GM19372 (cell line): ENCODE results near the gene SV2C.

Source experiments
- ATAC-seq: cut with Tn5 transposase; IDR thresholded peaks from one replicate; pipeline ENCODE4 v1.9.1; 2021; ENCODE audit warnings: mild to moderate bottlenecking, low read depth, moderate library complexity; ENCODE audit not compliant: unreplicated experiment

The SV2C gene

GRCh38 chr5:76091351-76091750, 8.2 kb downstream of the SV2C start:
- no peak for ATAC-seq

DNA sequence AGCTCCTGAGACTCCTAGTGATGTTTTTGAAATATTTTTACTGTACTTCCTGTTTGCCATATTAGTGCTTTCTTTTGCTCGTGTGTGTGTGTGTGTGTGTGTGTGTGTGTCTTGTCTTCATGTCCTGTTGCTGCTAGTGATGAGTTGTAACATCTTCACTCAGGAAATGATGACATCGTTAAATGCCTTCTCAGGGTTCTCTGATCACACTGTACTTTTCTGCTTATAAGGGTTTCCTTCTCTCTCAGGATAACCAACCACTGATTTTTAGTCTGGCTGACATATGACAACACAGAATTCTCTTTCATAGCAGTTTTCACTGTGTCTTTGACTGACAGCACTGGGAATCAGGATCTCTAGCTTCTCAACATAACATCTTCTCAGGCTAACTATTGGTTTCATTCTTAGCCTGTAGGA, 16.1 kb downstream of the SV2C start:
- ATAC-seq = no peak

GRCh38 chr5:76099756-76100155, 16.6 kb downstream of the SV2C start:
- no peak for ATAC-seq

DNA sequence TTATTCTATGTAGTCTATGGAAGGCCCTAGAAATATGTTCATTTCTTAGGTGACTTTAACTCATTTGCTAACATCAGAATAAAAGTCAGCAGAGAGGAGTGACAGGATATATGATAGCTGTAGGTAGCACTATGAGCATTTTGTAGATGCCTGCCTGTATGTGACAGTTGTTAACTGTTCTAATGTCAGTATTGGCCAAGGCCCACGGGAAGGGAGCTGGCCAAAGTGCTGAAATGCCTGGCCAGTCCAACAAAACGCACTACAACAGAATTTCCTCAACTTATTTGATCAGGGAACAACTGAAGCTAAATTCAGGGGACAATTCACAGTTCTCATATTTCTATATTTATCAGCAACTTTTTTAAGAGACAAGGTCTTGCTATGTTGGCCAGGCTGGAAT, 20.8 kb downstream of the SV2C start:
- ATAC-seq = no peak

DNA sequence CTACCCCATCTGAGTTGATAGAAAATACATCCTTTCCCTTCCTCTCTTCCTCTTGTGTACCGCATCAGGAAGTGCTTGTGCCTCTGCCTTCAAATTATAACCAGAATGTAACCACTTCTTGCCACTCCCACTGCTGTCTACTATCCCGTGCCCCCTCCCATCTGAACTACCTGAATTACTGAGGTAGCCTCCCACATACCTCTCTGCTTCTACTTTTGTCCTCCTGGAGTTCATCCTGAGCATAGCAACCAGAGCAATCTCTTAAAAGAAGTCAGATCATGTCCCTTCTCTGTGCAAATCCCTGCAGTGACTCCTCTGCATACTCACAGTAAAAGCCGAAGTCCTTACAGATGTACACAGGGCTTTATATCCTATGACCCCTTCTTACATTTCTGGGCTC, 23.0 kb downstream of the SV2C start:
- ATAC-seq = no peak

DNA sequence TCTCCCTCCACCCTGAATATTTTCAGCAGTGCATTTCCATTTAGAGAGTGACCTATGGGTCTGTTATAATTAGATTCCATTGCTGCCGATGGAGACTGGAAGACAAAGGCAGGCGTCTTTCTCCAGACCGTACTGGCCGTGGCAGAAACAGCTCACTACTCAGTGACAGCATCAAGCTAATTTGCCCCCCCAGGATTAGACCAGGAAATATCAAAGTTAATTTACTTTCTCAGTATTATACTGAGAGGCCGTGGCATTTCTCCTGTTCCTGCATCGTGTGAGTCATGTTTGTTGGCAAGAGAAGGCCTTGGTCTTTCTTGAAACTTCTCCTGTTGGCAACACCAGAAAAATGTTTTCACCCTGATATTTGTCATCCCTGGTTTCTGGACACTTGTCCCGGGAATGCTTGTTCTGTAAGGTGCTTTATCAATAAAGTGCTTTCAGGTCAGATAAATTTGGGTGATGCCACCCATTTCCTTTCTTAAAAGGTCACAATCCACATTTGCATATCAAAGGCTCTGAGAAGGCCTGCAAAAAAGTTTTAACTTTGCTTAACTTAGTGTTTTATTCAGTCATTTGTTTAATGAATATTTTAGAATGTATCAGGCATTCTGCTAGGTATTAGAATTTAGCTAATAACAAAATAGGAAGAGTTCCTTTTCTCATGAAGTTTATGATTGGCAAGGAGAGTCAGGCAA, 28.4 kb downstream of the SV2C start:
- ATAC-seq = no peak

DNA sequence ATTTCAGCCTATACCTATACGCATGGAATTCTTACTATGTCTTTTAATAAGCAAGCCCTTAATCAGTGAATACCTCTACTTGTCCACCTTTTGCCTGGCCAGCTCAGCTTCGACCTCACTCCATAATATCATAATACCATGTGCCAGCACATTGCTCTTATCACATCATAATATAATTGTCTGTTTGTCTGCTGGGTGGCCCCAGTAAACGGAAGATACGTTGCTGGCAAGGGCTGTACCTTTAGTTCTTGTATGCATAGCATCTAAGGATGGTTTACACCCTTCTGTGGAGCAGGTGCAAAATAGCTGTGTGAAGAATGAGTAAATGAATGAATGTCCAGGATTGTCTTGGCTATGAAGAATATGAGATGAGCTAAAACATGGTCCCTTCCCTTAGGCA, 29.9 kb downstream of the SV2C start:
- no peak for ATAC-seq

- no peak for ATAC-seq
Observed at GRCh38 chr5:76114179-76114851, 31.1 kb downstream of the SV2C start.

GRCh38 chr5:76125346-76125745, 42.2 kb downstream of the SV2C start:
- no peak for ATAC-seq

DNA sequence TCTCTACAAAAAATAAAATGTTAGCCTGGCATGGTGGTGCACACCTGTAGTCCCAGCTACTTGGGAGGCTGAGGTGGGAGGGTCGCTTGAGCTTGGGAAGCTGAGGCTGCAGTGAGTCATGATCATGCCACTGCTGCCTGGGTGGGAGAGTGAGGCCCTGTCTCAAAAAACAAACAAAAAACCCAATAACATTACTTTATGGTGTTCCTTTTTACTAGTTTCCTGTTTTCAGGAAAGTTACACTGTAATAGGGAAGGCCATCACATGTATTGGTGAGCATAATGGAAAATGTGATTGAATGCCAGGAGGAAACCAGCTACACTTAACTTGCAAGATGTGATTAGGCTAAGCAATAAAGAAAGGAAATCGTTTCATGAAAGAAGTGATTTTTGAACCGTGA, 42.7 kb downstream of the SV2C start:
- ATAC-seq = no peak

GRCh38 chr5:76134003-76134402, 50.8 kb downstream of the SV2C start:
- no peak for ATAC-seq

DNA sequence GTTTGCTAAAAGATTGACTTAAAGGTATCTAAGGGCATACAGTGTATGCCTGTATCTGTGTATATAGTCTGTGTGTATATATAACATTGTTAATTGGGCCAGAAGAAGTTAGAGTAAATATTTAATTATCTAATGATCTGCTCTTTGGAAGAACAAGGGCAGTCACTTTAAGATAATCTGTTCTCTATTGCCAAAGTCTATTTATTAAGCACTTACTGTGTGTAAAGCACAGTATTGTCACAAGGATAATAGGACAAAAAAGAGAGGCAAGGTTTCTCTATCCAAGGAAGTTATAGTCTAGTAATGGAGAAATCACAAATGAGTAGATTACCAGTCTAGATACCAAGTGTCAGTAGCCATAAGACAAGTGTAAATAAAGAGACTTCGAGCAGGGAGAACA, 51.5 kb downstream of the SV2C start:
- no peak for ATAC-seq

DNA sequence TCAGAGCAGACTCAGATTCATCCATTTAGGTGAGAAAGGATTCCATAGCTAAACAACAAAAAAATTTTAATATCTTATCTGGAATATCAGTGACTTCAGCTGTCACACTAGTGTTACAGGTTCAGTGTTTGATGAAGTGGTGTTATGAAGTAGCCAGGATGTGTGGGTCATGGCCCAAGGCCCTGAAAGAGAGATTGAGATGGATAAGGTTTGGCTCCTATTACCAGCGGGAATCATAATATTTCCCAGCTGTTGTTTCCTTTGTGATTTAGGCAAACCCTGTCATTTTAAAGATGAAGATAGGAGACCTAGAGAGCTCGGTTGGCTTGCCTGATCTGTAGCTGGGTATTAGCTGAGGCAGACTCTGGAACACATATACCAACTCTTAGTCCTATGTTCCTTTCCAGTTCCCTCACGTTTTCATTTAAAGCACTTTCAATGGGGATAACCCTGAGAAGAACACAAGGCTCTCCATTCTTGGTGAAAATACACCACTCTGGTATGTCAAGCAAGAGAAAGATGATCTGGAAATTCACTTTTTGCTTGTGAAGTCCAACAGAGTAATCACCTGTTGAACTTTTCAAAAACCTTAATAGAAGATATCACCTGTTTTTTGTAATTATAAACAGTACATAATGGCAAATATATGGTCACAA, 54.8 kb downstream of the SV2C start:
- no peak for ATAC-seq

GRCh38 chr5:76143884-76144283, 60.7 kb downstream of the SV2C start:
- ATAC-seq = no peak

- ATAC-seq = no peak
Observed at GRCh38 chr5:76144513-76145274, 61.5 kb downstream of the SV2C start.

GRCh38 chr5:76145945-76146344, 62.8 kb downstream of the SV2C start:
- no peak for ATAC-seq

- ATAC-seq = no peak
Observed at GRCh38 chr5:76149636-76150035, 66.5 kb downstream of the SV2C start.

DNA sequence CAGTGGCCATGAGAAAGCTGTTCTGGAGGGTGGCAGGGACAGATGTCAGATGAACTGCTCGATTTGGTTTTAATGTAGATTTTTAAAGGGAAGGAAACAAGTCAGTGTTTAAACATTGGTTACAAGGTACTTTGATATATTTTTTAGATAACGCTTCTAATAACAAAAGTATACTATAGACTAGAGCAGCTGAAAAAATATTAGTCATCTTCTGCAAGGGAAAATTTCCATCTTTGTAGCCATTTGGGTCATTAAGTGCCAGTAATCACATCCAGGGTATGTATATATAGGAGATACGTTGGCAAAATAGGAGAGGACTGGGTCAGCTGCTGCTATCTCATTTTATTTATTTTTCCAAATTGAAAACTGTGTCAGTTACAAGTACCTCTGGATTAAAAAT, 69.0 kb downstream of the SV2C start:
- ATAC-seq = no peak

- ATAC-seq = no peak
Observed at GRCh38 chr5:76152700-76153099, 69.5 kb downstream of the SV2C start.

DNA sequence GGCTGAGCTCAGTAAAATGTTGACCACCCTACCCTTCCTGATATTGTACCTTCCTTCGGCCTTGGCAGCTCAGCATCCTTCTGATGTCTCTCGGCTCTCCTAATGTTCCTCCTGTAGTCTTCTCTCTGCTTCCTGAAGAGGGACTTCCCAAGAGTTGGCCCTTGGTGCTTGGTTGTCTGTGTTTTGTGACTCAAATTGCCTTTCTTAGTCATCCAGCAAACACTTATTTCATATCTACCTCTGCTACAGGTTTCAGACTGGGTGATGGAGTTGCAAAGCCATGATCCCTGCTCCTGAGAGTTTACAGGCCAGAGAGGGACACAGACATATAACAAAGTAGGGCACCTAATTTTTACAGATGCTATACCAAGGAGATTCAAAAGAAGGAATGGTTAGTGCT, 70.1 kb downstream of the SV2C start:
- ATAC-seq = no peak

DNA sequence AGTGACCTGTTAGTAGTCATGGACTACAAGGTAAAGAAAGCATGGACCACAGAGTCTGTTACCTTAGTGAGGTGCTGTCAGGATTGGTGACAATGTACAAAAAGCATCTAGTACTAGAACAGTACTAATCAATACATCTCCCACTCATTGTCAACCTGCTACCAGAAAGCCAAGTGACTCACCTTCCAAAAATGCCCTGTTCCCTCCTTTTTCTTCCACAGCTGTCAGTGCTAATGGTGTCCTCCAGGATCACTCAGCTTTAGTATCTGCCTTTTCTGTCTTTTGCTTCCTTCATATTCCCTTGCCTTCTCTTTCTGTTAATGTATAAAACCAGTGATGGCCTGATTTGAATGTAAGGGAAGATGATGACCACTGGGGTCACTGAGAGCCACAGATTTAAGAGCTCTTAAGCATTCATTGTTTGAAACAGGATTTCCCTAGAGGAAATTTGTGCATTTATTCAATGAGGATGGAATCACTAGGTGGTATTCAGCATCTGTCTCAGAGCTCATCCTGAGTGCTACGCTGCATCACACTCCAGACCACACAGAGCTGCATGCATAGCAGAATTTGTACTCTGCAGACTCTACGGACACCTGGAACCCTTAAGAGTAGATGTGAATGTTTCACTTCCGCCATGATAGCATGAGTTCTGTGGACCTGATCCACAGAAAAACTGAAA, 71.0 kb downstream of the SV2C start:
- no peak for ATAC-seq
